Gastroesophageal sphincter (tissue), 4 donors: Measurements from ENCODE around the gene LINGO3. TPM values are rescaled to one million over a fixed set of nuclear protein-coding genes. Genes with fewer than 3 reads are reported as not detected.

Experiments used
- ATAC-seq: fragments of 150-250 bp; one replicate; pipeline ENCODE4 v1.9.1; 2016; ENCODE audit warnings: mild to moderate bottlenecking, moderate library complexity
- H3K27ac ChIP-seq, 4 donors: fragments of 200-600 bp; sonication (generic) in 3 of 4; 1 replicate in 3 of 4; 2 replicates in 1 of 4; pipeline ENCODE4 v1.5.1; 2016 to 2019
- H3K27me3 ChIP-seq: fragments of 200-600 bp; sonication (generic); one replicate; pipeline ENCODE4 v1.5.1; 2019
- H3K36me3 ChIP-seq, 2 donors: fragments of 200-600 bp; sonication (generic); one replicate each; pipeline ENCODE4 v1.5.1; 2019; ENCODE audit warnings: control low read depth in 1 of 2
- H3K4me1 ChIP-seq, 3 donors: fragments of 200-600 bp; sonication (generic); 1 replicate in 2 of 3; 2 replicates in 1 of 3; pipeline ENCODE4 v1.5.1; 2016 to 2019; ENCODE audit warnings: control low read depth in 2 of 3
- H3K4me3 ChIP-seq, 2 donors: fragments of 200-600 bp; sonication (generic); one replicate each; pipeline ENCODE4 v1.5.1; 2019; ENCODE audit warnings: mild to moderate bottlenecking in 1 of 2, moderate library complexity in 1 of 2
- H3K9me3 ChIP-seq, 3 donors: fragments of 200-600 bp; sonication (generic); one replicate each; pipeline ENCODE4 v1.5.1; 2017 to 2019; ENCODE audit warnings: control low read depth in 2 of 3
- CTCF ChIP-seq, 4 experiments: fragments of 200-600 bp in 2 of 4; fragments of 450-650 bp in 2 of 4; sonication (generic) in 1 of 4; IDR thresholded peaks; one replicate each; pipeline ENCODE4 v1.5.1; 2017 to 2019; ENCODE audit warnings: antibody characterized with exemption in 4 of 4, mild to moderate bottlenecking in 2 of 4, moderate library complexity in 2 of 4
- EP300 ChIP-seq: sonication (generic); formaldehyde crosslinking; IDR thresholded peaks from one replicate; pipeline ENCODE4 v1.6.1; 2017; ENCODE audit warnings: antibody characterized with exemption, mild to moderate bottlenecking
- POLR2A ChIP-seq, 2 donors: fragments of 450-650 bp; IDR thresholded peaks; one replicate each; pipeline ENCODE4 v1.6.1; 2017; ENCODE audit warnings: antibody characterized with exemption in 2 of 2, mild to moderate bottlenecking in 2 of 2, moderate library complexity in 1 of 2
- POLR2AphosphoS5 ChIP-seq: sonication (generic); formaldehyde crosslinking; IDR thresholded peaks from one replicate; pipeline ENCODE4 v1.6.1; 2017; ENCODE audit warnings: antibody characterized with exemption
- WGBS, 2 donors: methylation state at CpG; one replicate each; pipeline ENCODE4 v1.1.5; 2018; ENCODE audit warnings: low coverage in 1 of 2; 5-methylcytosine and 5-hydroxymethylcytosine counted together
- total RNA-seq, 4 donors: library from RNA; depleted of rRNA; stranded (reverse); fragments of >200 nt; gene quantifications; one replicate each; pipeline ENCODE4 v1.1.0, GENCODE V29; 2016

The LINGO3 gene
- total RNA-seq, 4 donors from 2014 or later, result not detected

DNA sequence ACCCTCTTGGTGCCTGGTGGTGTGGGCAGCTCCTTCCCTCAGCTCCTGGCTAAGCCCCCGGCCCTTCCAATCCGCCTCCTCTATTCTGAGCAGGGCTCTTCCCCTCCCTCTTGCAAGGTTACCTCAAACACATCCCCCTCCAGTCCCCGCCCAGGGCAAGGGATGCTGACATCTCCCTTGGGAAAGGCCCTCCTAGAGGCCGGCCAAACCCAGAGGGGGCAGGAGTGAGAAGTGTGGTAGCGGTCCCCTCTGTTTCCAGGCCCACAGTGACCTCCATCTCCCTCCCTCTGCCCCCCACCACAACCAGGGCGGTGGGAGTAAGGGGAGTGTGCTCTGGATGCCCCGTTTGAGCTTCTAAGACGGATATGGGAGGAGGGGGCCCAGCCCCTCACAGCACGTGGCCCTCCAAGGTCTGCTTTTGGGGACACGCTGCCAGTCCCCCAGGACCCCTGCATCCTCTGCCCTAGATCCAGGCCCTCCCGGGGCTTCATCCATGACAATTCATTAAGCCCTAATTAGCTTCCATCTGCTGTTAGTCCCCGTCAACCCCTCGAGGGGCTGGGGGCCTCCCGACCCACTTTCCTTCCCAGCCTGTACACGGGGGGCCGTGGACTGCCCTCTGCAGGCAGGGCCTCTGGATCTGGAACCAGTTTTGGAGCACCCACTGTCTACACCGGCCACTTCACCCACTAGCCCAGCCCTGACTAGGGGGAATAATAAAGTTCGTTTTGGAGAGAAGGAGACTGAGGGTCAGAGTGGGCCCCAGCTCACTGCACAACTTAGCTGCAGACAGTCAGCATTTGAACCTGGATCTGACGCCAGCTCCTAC is 2.3 kb downstream of the LINGO3 start:
- no peak for TF ChIP-seq CTCF (IDR thresholded peaks at IDR 0.05)
- Histone ChIP-seq H3K36me3 (no peaks in the 10 kb centered on the region), H3K4me1 (peaks cover 0 to 22% (median 4%) of the 10 kb centered on the region in 3 donors), H3K4me3 (no peak overlapping the region), H3K9me3 (no peaks in the 10 kb centered on the region), H3K27me3 (peaks cover 97% of the 10 kb centered on the region), H3K27ac (no peak overlapping the region)
- no peak for ATAC-seq
- WGBS, 2 donors, result 80 to 100% methylated on average over 1 of the region's 19 CpGs

GRCh38 chr19:2303211-2303798 is 4.6 kb downstream of the LINGO3 start:
- Histone ChIP-seq H3K4me1 (peaks cover 0 to 20% (median 4%) of the 10 kb centered on the region in 3 donors), H3K27me3 (peaks cover 74% of the 10 kb centered on the region), H3K27ac (no peak overlapping the region), H3K4me3 (no peak overlapping the region), H3K36me3 (no peaks in the 10 kb centered on the region), H3K9me3 (no peaks in the 10 kb centered on the region)
- TF ChIP-seq CTCF (IDR thresholded peaks at IDR 0.05) (no peak), POLR2A (IDR thresholded peaks at IDR 0.05) (no peak)
- no peak for ATAC-seq
- WGBS, 2 donors, result no CpG with 5 or more reads among the region's 26 CpGs

GRCh38 chr19:2302319-2303210 is 5.4 kb downstream of the LINGO3 start:
- Histone ChIP-seq H3K27ac (no peak overlapping the region), H3K36me3 (no peaks in the 10 kb centered on the region), H3K27me3 (peaks cover 68% of the 10 kb centered on the region), H3K9me3 (no peaks in the 10 kb centered on the region), H3K4me3 (peak overlapping the region in 1 of 2 donors; percentile 6), H3K4me1 (peaks cover 0 to 14% (median 4%) of the 10 kb centered on the region in 3 donors)
- WGBS, 2 donors, result 33 to 40% methylated on average over 1 to 9 of the region's 62 CpGs
- ATAC-seq, result peak; percentile 60
- TF ChIP-seq EP300 (no peak), POLR2A (IDR thresholded peaks at IDR 0.05) (no peak), CTCF (IDR thresholded peaks at IDR 0.05) (no peak), POLR2AphosphoS5 (no peak)

DNA sequence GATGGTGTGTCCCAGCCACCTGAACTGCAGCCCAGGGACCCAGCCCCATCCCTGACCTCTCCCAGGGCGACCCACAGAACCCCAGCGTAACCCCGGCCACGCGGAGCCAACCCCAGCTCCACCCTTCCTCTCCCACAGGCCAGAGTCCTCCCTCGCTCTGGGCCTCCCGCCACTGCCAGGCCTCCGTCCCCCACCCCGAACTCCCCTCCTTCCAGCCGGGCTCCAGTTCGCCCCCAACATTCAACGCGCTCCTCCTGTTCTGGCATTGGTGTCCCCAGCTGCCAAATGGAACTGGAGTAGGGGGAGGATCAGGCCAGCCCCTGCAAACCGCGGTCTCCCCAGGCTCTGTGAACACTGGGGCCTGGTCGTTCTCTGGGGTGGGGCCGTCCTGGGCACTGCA is 7.4 kb downstream of the LINGO3 start:
- Histone ChIP-seq H3K27ac (no peak overlapping the region), H3K9me3 (no peaks in the 10 kb centered on the region), H3K36me3 (no peaks in the 10 kb centered on the region), H3K4me1 (peaks cover 0 to 15% (median 4%) of the 10 kb centered on the region in 3 donors), H3K4me3 (no peak overlapping the region), H3K27me3 (peaks cover 47% of the 10 kb centered on the region)
- no peak for TF ChIP-seq CTCF (IDR thresholded peaks at IDR 0.05)
- no peak for TF ChIP-seq POLR2A (IDR thresholded peaks at IDR 0.05)
- no peak for TF ChIP-seq POLR2AphosphoS5
- no peak for TF ChIP-seq EP300
- 77% methylated on average over 5 of the region's 17 CpGs; no CpG with 5 or more reads in 1 of the 2 donors for WGBS, 2 donors
- no peak for ATAC-seq
